Vagina (tissue), 2 donors: ENCODE measurements around the gene AMACR. TPM values are rescaled to one million over a fixed set of nuclear protein-coding genes. Genes with fewer than 3 reads are reported as not detected.
A peak's percentile ranks its signal among the peaks of the same experiment; 100 is the strongest.

Experiments used
- DNase-seq, 2 donors: peaks; one replicate each; pipeline ENCODE4 v3.0.0-alpha.2; 2017; ENCODE audit errors: extremely low spot score in 2 of 2
- H3K27ac ChIP-seq: fragments of 200-600 bp; sonication (generic); one replicate; pipeline ENCODE4 v1.5.1; 2019
- H3K27me3 ChIP-seq: fragments of 200-600 bp; sonication (generic); one replicate; pipeline ENCODE4 v1.5.1; 2019
- H3K36me3 ChIP-seq, 2 donors: fragments of 200-600 bp; sonication (generic); one replicate each; pipeline ENCODE4 v1.5.1; 2017 to 2019
- H3K4me1 ChIP-seq: fragments of 200-600 bp; sonication (generic); one replicate; pipeline ENCODE4 v1.5.1; 2019
- H3K4me3 ChIP-seq, 2 donors: fragments of 200-600 bp; sonication (generic); 1 replicate in 1 of 2; 2 replicates in 1 of 2; pipeline ENCODE4 v1.5.1; 2016 to 2019
- H3K9me3 ChIP-seq: fragments of 200-600 bp; sonication (generic); one replicate; pipeline ENCODE4 v1.5.1; 2019
- CTCF ChIP-seq, 3 experiments: fragments of 450-650 bp in 2 of 3; fragments of 200-600 bp in 1 of 3; sonication (generic) in 1 of 3; IDR thresholded peaks; one replicate each; pipeline ENCODE4 v1.5.1; 2017 to 2019; ENCODE audit warnings: antibody characterized with exemption in 3 of 3, mild to moderate bottlenecking in 2 of 3, moderate library complexity in 2 of 3
- POLR2A ChIP-seq, 2 donors: fragments of 450-650 bp; IDR thresholded peaks; one replicate each; pipeline ENCODE4 v1.6.1; 2017; ENCODE audit warnings: antibody characterized with exemption in 2 of 2, mild to moderate bottlenecking in 2 of 2, moderate library complexity in 2 of 2
- POLR2AphosphoS5 ChIP-seq, 2 donors: sonication (generic); formaldehyde crosslinking; IDR thresholded peaks; one replicate each; pipeline ENCODE4 v1.9.0; 2017; ENCODE audit warnings: antibody characterized with exemption in 2 of 2, mild to moderate bottlenecking in 2 of 2, low read depth in 1 of 2; ENCODE audit not compliant: insufficient read depth in 1 of 2
- intact Hi-C: fragments of 100-400 bp; cut with DNase I; formaldehyde crosslinking; loops from one replicate; pipeline ENCODE4 v1.15.1; 2023
- total RNA-seq: library from RNA; depleted of rRNA; stranded (reverse); fragments of >200 nt; gene quantifications from one replicate; pipeline ENCODE4 v1.2.3, GENCODE V29; 2016

The AMACR gene
- total RNA-seq: 4.9 TPM

GRCh38 chr5:34007621-34008600 lies at the start of gene AMACR:
AMACR (minus strand) TSS chr5:34008050; CDS start chr5:34008019, 31 bp downstream.
- H3K27ac ChIP-seq: peak within 1 kb of the TSS; percentile 93
- intact Hi-C loops: no loop called here
- no peaks in the 10 kb centered on the region for H3K27me3 ChIP-seq
- peaks cover 0 to 21% of the 10 kb centered on the region in 2 donors for H3K36me3 ChIP-seq
- TF ChIP-seq POLR2A (IDR thresholded peaks at IDR 0.05) (peak in 1 of 2 donors; percentile 87), CTCF (IDR thresholded peaks at IDR 0.05) (no peak), POLR2AphosphoS5 (IDR thresholded peaks at IDR 0.05; ENCODE audit: insufficient read depth in 1 of 2, low read depth in 1 of 2) (peak; percentile 79 to 95)
- peaks cover 28% of the 10 kb centered on the region for H3K4me1 ChIP-seq
- DNase-seq: peak; percentile 96 to 97
- H3K4me3 ChIP-seq: peak within 1 kb of the TSS; percentile 75 to 79
- no peaks in the 10 kb centered on the region for H3K9me3 ChIP-seq

GRCh38 chr5:34057569-34057968 lies 49.7 kb upstream of the AMACR start:
- TF ChIP-seq POLR2A (IDR thresholded peaks at IDR 0.05) (no peak), CTCF (IDR thresholded peaks at IDR 0.05) (no peak), POLR2AphosphoS5 (IDR thresholded peaks at IDR 0.05; ENCODE audit: insufficient read depth in 1 of 2, low read depth in 1 of 2) (no peak)
- Histone ChIP-seq H3K27ac (no peak overlapping the region), H3K4me1 (peaks cover 19% of the 10 kb centered on the region)

GRCh38 chr5:34057118-34057517 lies 49.3 kb upstream of the AMACR start:
- no peak overlapping the region for H3K4me3 ChIP-seq
- no peak overlapping the region for H3K27ac ChIP-seq
- intact Hi-C loops: no loop called here

More at GRCh38 chr5:34057569-34057968, 49.7 kb upstream of the AMACR start:
- no peaks in the 10 kb centered on the region for H3K27me3 ChIP-seq
- DNase-seq: no peak
- H3K9me3 ChIP-seq: no peaks in the 10 kb centered on the region
- no peak overlapping the region for H3K4me3 ChIP-seq
- no peaks in the 10 kb centered on the region for H3K36me3 ChIP-seq
- intact Hi-C loops: no loop called here

GRCh38 chr5:34055667-34056066 lies 47.8 kb upstream of the AMACR start:
- no peaks in the 10 kb centered on the region for H3K36me3 ChIP-seq
- intact Hi-C loops: no loop called here
- no peaks in the 10 kb centered on the region for H3K27me3 ChIP-seq
- TF ChIP-seq POLR2A (IDR thresholded peaks at IDR 0.05) (no peak), POLR2AphosphoS5 (IDR thresholded peaks at IDR 0.05; ENCODE audit: insufficient read depth in 1 of 2, low read depth in 1 of 2) (no peak), CTCF (IDR thresholded peaks at IDR 0.05) (no peak)
- H3K4me3 ChIP-seq: no peak overlapping the region
- H3K4me1 ChIP-seq: peaks cover 30% of the 10 kb centered on the region
- H3K27ac ChIP-seq: no peak overlapping the region
- H3K9me3 ChIP-seq: no peaks in the 10 kb centered on the region
- DNase-seq: no peak

More at GRCh38 chr5:34057118-34057517, 49.3 kb upstream of the AMACR start:
- H3K27me3 ChIP-seq: no peaks in the 10 kb centered on the region
- no peak for TF ChIP-seq POLR2A (IDR thresholded peaks at IDR 0.05)
- TF ChIP-seq POLR2AphosphoS5 (IDR thresholded peaks at IDR 0.05; ENCODE audit: insufficient read depth in 1 of 2, low read depth in 1 of 2): no peak
- TF ChIP-seq CTCF (IDR thresholded peaks at IDR 0.05): no peak
- no peaks in the 10 kb centered on the region for H3K9me3 ChIP-seq
- peaks cover 23% of the 10 kb centered on the region for H3K4me1 ChIP-seq
- H3K36me3 ChIP-seq: no peaks in the 10 kb centered on the region
- no peak for DNase-seq

- Histone ChIP-seq H3K36me3 (no peaks in the 10 kb centered on the region), H3K4me3 (no peak overlapping the region), H3K27me3 (no peaks in the 10 kb centered on the region), H3K4me1 (peaks cover 30% of the 10 kb centered on the region), H3K27ac (peak overlapping the region; percentile 7), H3K9me3 (no peaks in the 10 kb centered on the region)
- DNase-seq: no peak
- TF ChIP-seq POLR2A (IDR thresholded peaks at IDR 0.05): no peak
- no peak for TF ChIP-seq CTCF (IDR thresholded peaks at IDR 0.05)
- no peak for TF ChIP-seq POLR2AphosphoS5 (IDR thresholded peaks at IDR 0.05; ENCODE audit: insufficient read depth in 1 of 2, low read depth in 1 of 2)
- intact Hi-C loops: no loop called here
Measured at GRCh38 chr5:34054400-34054729, 46.5 kb upstream of the AMACR start.
